Fibroblast of the aortic adventitia (primary cell): Measurements from ENCODE around the gene PMS1. TPM values are rescaled to one million over a fixed set of nuclear protein-coding genes. Genes with fewer than 3 reads are reported as not detected.
"Not testable (repeated sequence)": the region's sequence is repeated elsewhere in the genome, so short reads cannot be mapped to it uniquely, and the experiment has no call there.

ENCODE experiments used
- DNase-seq: peaks from one replicate; pipeline ENCODE4 v3.0.0-alpha.2; 2010; ENCODE audit warnings: low read depth
- H3K4me3 ChIP-seq: 2 replicates; pipeline ENCODE4 v1.5.1; 2011; ENCODE audit warnings: low read depth, mild to moderate bottlenecking, control low read depth, low read length, moderate library complexity
- total RNA-seq: library from RNA; depleted of rRNA; stranded (reverse); fragments of >200 nt; gene quantifications from 2 replicates; pipeline ENCODE4 v1.2.3, GENCODE V29; 2012; ENCODE audit warnings: low replicate concordance
- TF ChIP-seq, protein P1 (sequence below): IDR thresholded peaks from 2 replicates; pipeline ENCODE4 v1.5.1; 2011; ENCODE audit warnings: mild to moderate bottlenecking, low read length, control low read depth, inconsistent platforms; ENCODE audit not compliant: insufficient read depth

The PMS1 gene
- total RNA-seq, 1 donor: 27.0 TPM

DNA sequence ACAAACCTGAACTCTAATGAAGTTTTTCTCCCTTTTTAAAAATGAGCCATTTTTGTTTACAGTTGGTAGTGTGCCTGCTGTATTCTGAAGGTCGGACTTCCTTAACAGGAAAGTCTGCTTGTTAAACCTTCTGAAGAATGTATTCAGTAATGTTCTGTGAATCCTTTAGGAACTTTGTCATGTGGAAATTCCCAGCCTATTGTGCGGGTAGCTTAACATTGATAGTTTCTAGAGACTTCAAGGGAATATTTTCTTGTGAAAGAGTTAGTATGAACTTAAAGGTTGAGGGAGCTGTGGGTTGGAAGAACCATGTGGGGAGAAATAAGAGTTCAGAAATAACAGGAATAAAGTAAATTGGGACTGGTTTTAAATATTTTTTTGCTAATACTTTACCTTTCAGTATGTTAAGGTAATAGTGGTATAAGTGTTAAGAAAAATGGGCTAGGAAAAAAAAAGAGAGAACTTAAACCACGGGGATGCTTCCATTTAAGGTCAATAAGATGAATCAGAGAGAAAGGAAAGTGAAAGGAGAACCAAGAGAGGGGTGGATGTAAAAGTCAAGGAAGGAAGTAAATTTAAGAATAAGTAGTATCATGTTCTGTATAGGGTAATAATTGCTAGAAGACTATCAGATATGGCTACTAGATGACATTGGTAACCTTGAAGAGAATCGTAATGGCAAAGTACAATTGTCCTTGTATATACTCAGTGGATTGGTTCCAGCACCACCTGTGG, 90.5 kb downstream of the PMS1 start:
- DNase-seq: no peak
- TF ChIP-seq, protein P1, sequence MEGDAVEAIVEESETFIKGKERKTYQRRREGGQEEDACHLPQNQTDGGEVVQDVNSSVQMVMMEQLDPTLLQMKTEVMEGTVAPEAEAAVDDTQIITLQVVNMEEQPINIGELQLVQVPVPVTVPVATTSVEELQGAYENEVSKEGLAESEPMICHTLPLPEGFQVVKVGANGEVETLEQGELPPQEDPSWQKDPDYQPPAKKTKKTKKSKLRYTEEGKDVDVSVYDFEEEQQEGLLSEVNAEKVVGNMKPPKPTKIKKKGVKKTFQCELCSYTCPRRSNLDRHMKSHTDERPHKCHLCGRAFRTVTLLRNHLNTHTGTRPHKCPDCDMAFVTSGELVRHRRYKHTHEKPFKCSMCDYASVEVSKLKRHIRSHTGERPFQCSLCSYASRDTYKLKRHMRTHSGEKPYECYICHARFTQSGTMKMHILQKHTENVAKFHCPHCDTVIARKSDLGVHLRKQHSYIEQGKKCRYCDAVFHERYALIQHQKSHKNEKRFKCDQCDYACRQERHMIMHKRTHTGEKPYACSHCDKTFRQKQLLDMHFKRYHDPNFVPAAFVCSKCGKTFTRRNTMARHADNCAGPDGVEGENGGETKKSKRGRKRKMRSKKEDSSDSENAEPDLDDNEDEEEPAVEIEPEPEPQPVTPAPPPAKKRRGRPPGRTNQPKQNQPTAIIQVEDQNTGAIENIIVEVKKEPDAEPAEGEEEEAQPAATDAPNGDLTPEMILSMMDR: no peak
- no peak overlapping the region for H3K4me3 ChIP-seq

DNA sequence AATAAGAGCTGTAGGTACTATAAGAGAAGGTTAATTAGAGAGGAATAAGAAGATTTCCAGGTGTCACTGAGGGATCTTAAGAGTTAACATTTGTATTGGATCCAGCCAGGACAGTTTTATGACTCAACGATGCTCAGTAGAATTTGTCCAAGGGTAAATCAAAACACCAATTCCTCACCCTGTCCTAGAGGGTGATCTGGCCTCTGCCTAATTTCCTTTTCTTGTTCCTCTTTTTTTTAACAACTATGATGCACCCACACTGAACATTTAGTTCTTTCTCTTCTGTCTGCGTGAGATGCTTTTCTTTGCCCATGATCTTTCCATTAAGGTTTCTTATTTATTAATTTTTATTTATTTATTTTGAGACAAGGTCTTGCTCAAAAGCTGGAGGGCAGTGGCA, 92.0 kb downstream of the PMS1 start:
- no peak for DNase-seq
- H3K4me3 ChIP-seq: no peak overlapping the region
- TF ChIP-seq, protein P1: no peak

DNA sequence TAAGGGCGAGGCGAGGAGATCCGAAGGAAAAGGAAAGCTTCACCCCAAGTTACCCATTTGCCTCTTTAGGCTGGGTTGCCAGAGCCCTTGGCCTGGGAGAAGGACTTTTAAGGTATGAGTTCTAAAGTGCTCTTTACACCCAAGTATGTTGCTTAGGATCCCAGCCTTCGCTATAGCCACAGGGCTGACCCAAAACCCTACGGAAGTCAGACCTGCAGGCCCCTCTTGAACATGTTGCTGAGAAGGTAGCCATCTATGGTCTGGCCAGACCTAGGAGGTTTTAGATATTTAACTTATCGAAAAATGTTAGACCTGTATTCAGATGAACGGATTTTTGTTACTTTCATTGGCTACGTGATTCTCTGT, 95.4 kb downstream of the PMS1 start:
- no peak overlapping the region for H3K4me3 ChIP-seq
- no peak for DNase-seq
- TF ChIP-seq, protein P1: no peak

DNA sequence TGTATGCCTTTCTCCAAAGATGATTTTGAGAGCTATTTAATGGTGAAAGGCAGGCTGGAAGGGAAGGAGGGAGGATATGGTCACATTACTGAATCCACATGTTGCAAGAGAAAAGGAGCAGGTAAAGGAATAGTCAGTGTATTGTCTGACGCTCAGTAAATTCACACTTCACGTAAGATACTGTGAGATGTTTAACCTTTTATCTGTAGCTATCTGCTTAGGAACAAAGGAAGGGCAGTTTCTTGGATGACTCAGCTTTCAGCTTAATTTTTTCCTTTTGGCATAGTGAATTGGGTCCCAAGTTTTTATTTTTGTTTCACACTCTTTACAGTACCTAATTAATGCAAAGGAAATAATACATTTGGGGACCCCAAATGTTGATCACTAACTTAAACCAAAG, 96.2 kb downstream of the PMS1 start:
- no peak for DNase-seq
- TF ChIP-seq, protein P1: no peak
- no peak overlapping the region for H3K4me3 ChIP-seq

- TF ChIP-seq, protein P1: no peak
- no peak overlapping the region for H3K4me3 ChIP-seq
- no peak for DNase-seq
These were observed 96.7 kb downstream of the PMS1 start for GRCh38 chr2:189880832-189881492.

DNA sequence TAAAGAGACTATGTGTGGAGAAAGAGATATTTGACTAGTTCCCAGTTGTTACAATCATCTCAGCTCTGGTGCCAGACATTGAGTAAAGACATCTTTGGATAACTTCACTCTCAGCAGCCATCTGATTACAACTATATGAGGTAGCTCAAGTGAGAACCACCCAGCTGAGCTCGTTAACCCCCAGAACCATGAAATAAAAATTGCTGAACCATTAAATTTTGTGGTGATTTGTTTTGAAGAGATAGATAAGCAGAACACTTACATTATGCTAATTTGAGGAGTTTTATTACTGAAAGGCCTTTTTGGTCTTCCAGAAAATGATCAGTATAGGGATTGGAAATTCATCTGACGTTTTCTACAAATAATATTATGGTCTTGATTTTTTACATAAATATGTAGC, 101.1 kb downstream of the PMS1 start:
- no peak for DNase-seq
- TF ChIP-seq, protein P1: no peak
- H3K4me3 ChIP-seq: no peak overlapping the region

DNA sequence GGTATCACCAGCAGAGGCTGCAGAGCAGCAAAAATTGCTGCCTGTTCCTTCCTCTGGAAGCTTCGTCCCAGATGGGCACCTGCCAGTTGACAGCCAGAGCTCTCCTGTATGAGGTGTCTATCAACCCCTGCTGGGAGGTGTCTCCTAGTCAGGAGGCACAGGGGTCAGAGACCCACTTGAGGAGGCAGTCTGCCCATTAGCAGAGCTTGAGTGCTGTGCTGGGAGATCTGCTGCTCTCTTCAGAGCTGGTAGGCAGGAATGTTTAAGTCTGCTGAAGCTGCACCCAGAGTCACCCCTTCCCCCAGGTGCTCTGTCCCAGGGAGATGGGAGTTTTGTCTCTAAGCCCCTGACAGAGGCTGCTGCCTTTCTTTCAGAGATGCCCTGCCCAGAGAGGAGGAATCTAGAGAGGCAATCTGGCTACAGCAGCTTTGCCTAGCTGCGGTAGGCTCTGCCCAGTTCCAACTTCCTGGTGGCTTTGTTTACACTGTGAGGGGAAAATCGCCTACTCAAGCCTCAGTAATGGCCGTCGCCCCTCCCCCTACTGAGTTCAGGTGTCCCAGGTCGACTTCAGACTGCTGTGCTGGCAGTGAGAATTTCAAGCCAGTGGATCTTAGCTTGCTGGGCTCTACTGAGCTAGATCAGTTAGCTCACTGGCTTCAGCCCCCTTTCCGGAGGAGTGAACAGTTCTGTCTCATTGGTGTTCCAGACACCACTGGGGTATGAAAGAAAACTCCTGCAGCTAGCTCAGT, 108.5 kb downstream of the PMS1 start:
- not testable (repeated sequence) for H3K4me3 ChIP-seq, DNase-seq
